LNCaP clone FGC (cell line): ENCODE measurements around the gene SEMA5B.

Experiments
- DNase-seq: peaks from one replicate; pipeline ENCODE4 v3.0.0-alpha.2; 2011; ENCODE audit warnings: low read depth
- H3K4me3 ChIP-seq: 2 replicates; pipeline ENCODE4 v1.5.1; 2011; ENCODE audit warnings: mild to moderate bottlenecking, low read depth, low read length, control low read depth
- CTCF ChIP-seq: IDR thresholded peaks from 2 replicates; pipeline ENCODE4 v1.5.1; 2012; ENCODE audit warnings: mild to moderate bottlenecking; ENCODE audit not compliant: control insufficient read depth, insufficient read depth; ENCODE audit errors: extremely low read depth

SEMA5B gene

GRCh38 chr3:123046262-123047061 is 18.9 kb upstream of the SEMA5B start:
- no peak for TF ChIP-seq CTCF
- DNase-seq: no peak
- no peak overlapping the region for H3K4me3 ChIP-seq

- no peak for TF ChIP-seq CTCF
- no peak overlapping the region for H3K4me3 ChIP-seq
- no peak for DNase-seq
Observed at GRCh38 chr3:123044981-123045763, 17.6 kb upstream of the SEMA5B start.

GRCh38 chr3:123042413-123042812 is 14.8 kb upstream of the SEMA5B start:
- DNase-seq: no peak
- H3K4me3 ChIP-seq: no peak overlapping the region
- TF ChIP-seq CTCF: no peak

GRCh38 chr3:123039178-123039577 is 11.6 kb upstream of the SEMA5B start:
- no peak overlapping the region for H3K4me3 ChIP-seq
- no peak for TF ChIP-seq CTCF
- peak; percentile 66 for DNase-seq

- no peak for TF ChIP-seq CTCF
- DNase-seq: peak; percentile 62
- H3K4me3 ChIP-seq: 0 out of 2 replicates have a peak overlapping the region, but pooled peaks have one; percentile 13
Observed at GRCh38 chr3:123038751-123039150, 11.2 kb upstream of the SEMA5B start.

- no peak for TF ChIP-seq CTCF
- DNase-seq: no peak
Observed at GRCh38 chr3:123037015-123037375, 9.4 kb upstream of the SEMA5B start.

More at GRCh38 chr3:123037015-123037375, 9.4 kb upstream of the SEMA5B start:
- H3K4me3 ChIP-seq: no peak overlapping the region
